C4-2B (cell line): ENCODE results near the gene NAA60.

Source experiments
- CTCF ChIP-seq: fragments of 450-650 bp; conservative IDR thresholded peaks from 2 replicates; pipeline ENCODE4 v1.5.1; 2017; ENCODE audit warnings: mild to moderate bottlenecking
- ZFX ChIP-seq: fragments of 450-650 bp; IDR thresholded peaks from 2 replicates; pipeline ENCODE4 v1.6.1; 2017

GRCh38 chr16:3480901-3481695 lies 37.6 kb downstream of the NAA60 start:
- TF ChIP-seq CTCF (no peak), ZFX (no peak)
